Epithelial cell of esophagus (primary cell): ENCODE data around the gene AKAIN1.

Experiments
- DNase-seq: peaks from one replicate; pipeline ENCODE4 v3.0.0; 2010; ENCODE audit warnings: low read depth
- H3K4me3 ChIP-seq: 2 replicates; pipeline ENCODE4 v1.5.1; 2011; ENCODE audit warnings: mild to moderate bottlenecking, low read length, control low read depth
- TF ChIP-seq, protein P1 (sequence below): IDR thresholded peaks from 2 replicates; pipeline ENCODE4 v1.5.1; 2011; ENCODE audit warnings: low read depth, mild to moderate bottlenecking, low read length, control low read depth, inconsistent platforms; ENCODE audit not compliant: insufficient read depth; ENCODE audit errors: missing control alignments

The AKAIN1 gene

DNA sequence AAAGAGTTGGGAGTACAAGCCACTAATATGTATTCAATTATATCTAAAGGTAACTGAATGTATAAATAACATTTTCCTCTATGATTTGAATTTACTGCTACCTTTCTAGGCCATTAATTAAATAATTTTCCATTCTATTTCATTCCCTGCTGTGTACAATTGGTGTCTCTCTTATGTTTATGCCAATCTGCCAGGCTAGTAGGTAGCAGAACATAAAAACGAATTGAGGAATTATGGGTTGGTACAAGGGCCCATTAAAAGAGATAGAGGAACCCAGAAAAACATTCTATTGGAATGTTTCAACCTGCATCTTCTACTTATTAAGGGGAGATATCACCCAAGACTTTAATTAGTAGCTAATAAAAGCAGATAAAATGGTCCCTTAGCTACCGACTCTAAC is 32.2 kb downstream of the AKAIN1 start:
- no peak overlapping the region for H3K4me3 ChIP-seq
- no peak for DNase-seq
- TF ChIP-seq, protein P1, sequence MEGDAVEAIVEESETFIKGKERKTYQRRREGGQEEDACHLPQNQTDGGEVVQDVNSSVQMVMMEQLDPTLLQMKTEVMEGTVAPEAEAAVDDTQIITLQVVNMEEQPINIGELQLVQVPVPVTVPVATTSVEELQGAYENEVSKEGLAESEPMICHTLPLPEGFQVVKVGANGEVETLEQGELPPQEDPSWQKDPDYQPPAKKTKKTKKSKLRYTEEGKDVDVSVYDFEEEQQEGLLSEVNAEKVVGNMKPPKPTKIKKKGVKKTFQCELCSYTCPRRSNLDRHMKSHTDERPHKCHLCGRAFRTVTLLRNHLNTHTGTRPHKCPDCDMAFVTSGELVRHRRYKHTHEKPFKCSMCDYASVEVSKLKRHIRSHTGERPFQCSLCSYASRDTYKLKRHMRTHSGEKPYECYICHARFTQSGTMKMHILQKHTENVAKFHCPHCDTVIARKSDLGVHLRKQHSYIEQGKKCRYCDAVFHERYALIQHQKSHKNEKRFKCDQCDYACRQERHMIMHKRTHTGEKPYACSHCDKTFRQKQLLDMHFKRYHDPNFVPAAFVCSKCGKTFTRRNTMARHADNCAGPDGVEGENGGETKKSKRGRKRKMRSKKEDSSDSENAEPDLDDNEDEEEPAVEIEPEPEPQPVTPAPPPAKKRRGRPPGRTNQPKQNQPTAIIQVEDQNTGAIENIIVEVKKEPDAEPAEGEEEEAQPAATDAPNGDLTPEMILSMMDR = no peak

DNA sequence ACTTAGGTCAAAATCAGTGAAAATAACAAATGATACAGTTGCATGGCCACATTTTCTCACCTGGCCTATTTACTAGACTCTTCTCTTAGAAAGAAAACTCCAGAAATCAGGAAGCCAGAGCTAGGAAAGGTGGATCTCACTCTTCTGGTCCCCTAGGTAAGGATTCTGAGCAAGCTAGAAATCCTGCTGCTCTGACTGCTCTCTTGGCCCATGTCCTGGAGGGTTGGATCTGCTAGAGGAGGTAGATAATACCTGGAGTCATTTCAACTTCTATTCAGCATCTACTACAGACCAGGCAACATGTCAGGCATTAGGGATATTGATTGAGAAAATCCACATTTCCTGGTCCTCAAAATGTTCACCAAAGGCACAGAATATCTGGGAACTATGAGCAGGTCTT is 34.9 kb downstream of the AKAIN1 start:
- TF ChIP-seq, protein P1 = no peak
- H3K4me3 ChIP-seq = no peak overlapping the region
- no peak for DNase-seq

GRCh38 chr18:5159080-5159479 is 38.0 kb downstream of the AKAIN1 start:
- H3K4me3 ChIP-seq = no peak overlapping the region
- no peak for DNase-seq
- TF ChIP-seq, protein P1 = no peak

DNA sequence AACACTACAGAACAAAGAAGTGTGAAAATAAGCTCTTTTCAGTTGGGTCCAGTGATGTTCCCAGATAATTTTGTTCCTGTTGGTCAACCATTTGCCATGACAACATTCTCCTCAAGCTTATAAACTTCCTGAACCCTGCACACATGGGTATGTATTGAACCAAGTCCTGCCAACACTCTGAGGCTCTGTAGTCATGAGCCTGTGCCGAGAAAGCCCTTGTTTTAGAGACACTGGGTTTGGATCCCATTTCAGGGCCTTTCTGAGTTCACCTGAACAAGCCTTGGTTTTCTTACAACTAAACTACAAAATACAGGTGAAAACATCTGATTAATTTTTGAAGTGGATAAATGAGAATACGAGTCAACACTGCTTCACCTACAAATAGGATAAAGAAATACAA is 38.5 kb downstream of the AKAIN1 start:
- TF ChIP-seq, protein P1 = no peak
- H3K4me3 ChIP-seq = no peak overlapping the region
- DNase-seq = no peak

DNA sequence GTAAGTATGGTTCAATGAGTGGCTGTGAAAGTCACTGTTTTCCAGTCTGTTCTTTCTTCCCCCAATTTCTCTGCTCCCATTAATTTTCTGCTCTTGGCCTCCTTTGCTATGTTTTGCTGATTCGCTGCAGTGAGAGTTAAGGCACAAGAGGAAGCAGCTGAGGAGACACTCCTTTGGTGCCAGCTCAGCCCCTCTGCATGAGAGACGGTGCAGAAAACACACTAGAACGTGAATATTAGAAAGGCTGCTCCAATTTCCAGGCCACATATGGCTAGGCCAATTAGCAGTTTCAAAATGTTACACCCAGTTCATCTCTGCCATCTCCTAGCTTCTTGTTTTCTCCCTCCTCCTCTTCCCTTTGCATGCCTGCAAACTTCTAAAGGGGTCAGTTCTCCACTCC is 38.9 kb downstream of the AKAIN1 start:
- TF ChIP-seq, protein P1 = no peak
- no peak overlapping the region for H3K4me3 ChIP-seq
- DNase-seq = no peak

GRCh38 chr18:5155907-5156287 is 41.2 kb downstream of the AKAIN1 start:
- TF ChIP-seq, protein P1 = no peak
- no peak for DNase-seq
- H3K4me3 ChIP-seq = no peak overlapping the region

- no peak overlapping the region for H3K4me3 ChIP-seq
- no peak for DNase-seq
- TF ChIP-seq, protein P1 = no peak
These were observed 41.7 kb downstream of the AKAIN1 start for GRCh38 chr18:5155218-5155906.
